NCI-H345 treated with DMSO at 0.1 percent for 48 hours (cell line): ENCODE results near the gene TSPAN9.

Source experiments
- DNase-seq: peaks from one replicate; lab custom pipeline; 2025; ENCODE audit not compliant: unreplicated experiment; lab: John Stamatoyannopoulos, UW

Gene TSPAN9

DNA sequence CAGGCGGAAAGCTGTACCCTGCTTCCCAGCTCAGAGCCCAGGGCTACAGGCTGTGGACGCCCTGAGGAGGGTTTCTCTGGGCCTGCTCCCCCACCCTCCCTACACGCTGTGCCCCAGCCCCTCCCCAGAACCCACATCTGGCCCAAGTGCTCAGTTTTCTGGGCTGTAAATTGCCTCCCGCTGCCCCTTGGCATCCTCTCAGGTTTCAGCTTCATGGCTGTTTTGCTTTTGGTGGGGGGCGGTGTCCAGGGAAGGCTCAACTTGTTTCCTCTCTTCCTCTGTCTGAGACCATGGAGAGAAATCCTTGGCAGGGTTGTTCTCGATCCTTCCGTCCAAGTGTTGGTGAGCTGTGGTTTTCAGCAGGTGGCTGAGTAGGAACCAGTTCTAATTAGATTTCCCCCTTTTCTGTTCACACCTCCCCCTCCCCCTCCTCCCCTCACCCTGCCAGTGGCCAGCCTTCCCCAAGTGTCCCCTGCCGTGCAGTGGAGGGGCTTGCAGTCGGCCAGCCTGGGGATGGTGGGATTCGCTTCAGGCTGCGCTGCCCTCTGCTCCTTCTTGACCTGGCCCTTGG lies 61.8 kb downstream of the TSPAN9 start:
- no peak for DNase-seq

- DNase-seq = no peak
These were observed 62.6 kb downstream of the TSPAN9 start for GRCh38 chr12:3139760-3140159.

GRCh38 chr12:3140284-3140683 lies 63.1 kb downstream of the TSPAN9 start:
- DNase-seq = no peak

DNA sequence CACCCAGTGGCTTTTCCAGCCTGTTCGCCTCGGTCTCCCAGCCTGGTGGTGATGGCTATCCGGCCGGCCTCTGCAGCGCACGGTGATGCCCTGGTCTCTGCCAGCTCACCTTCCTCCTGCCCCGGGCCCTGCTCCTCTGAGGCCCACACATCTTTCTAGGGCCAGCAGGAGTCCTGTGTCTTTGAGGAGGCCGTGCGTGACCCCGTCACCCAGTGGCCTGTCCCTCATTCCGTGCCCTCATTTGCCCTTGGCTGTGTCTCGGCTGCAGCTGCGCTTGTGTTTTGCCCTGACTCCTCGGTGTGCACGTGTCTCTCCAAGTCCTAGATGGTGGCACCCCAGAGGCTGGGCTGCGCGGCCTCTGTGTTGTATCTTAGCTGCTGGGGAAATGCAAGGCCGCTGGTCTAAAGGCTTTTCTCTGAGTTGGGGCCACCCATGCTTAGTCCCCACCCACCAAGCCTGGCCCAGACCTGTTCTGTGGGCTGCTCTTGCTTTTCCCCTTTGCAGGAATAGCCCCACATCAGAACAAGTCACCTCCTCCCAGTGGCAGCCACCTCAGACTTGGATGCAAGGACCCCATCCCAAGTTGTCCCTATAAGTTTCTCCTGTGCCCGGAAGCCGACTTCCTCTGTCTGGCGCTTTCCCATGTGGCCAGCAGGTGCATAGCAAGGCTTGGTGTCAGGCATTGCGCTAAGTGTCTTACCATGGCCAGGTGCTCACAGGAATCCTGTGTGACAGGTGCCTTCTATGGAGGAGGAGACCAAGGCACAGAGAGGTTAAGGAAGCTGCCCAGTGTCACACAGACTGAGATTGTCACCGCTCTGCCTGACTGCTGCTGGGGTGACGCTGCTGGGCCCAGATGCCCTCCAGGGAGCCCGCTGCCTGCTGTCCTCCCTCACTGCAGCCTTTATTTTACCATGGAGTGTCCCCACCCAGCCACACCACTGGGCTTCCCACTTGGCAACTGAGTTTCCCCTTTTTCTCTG lies 64.5 kb downstream of the TSPAN9 start:
- DNase-seq = no peak

GRCh38 chr12:3142386-3142785 lies 65.2 kb downstream of the TSPAN9 start:
- no peak for DNase-seq

DNA sequence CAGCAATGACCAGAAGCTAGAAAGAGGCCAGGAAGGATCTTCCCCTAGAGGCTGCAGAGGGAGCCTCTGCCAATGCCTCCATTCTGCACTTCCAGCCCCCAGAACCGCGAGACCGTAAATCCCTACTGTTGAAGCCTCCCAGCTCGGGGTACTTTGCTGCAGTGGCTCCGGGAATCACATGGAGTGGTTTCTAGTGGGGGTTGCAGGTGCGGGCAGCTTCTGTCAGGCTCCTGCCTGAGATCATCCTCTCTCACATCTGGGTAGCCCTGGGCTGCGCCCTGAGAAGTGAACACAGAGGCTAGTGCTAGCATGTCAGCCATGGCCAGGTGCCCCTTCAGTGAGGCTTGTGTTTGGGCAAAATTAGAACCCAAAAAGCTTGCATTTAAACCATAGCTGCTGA lies 67.3 kb downstream of the TSPAN9 start:
- DNase-seq = no peak

GRCh38 chr12:3145033-3145432 lies 67.9 kb downstream of the TSPAN9 start:
- no peak for DNase-seq

- no peak for DNase-seq
These were observed 68.5 kb downstream of the TSPAN9 start for GRCh38 chr12:3145546-3146310.

GRCh38 chr12:3147260-3147659 lies 70.1 kb downstream of the TSPAN9 start:
- no peak for DNase-seq

GRCh38 chr12:3148366-3149000 lies 71.3 kb downstream of the TSPAN9 start:
- no peak for DNase-seq

- DNase-seq = no peak
These were observed 72.5 kb downstream of the TSPAN9 start for GRCh38 chr12:3149515-3150307.

DNA sequence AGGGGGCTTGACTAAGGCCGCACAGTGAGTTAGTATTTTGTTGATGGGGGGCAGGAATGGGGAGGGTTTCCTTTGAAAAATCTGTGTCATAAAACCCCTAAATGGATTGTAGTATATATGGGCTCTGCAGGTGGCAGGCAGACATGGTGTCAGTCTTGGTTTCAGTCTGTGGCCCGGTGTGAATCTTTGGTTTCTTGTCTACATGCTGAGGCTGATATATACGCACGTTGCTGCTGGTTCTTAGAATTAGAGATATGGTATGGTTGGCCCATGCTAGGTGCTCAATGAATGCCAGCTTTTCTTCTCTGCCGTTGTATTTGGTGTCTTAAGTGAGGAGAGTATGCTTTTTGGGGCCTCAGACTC lies 73.1 kb downstream of the TSPAN9 start:
- DNase-seq = no peak

DNA sequence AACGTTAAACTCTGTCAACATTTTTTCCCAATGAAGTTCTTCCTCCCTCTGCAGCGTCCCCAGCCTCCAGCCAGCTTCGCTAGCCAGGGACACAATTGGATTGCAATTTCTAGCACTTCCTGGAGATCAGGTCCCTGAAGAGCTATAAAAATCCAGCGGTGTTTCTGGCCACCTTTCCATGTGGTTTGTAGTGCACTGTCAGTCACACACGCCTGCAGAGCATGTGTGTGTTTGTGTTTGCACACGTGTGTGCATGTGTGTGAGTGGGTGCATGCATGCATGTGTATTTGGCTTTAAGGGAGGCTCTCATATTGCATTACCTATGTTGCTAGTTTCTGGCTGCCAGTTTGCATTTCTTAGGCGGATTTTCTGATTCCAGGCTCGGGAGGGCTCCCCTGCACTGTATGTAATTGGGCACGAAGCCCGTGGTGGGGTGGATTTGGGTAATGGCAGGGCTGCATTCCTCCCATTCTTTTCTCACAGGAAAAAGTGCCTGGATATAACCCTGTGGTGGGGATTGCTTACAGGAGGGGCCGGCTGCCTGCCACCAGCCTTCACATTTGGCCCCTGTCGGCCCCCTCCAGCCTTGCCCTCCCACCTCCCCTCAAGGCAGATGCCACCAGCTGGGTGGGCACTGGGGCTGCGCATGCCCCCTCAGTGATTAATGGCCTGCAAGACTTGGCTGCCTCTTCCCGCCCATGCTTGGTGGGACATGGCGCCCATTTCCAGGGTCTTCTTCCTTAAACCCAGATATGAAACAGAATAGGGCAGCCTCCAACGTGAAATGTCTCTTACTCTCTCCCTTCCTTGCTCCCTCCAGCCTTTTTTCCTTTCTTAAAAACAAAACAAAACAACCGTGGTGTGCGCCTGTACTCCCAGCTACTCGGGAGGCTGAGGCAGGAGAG lies 74.0 kb downstream of the TSPAN9 start:
- no peak for DNase-seq

DNA sequence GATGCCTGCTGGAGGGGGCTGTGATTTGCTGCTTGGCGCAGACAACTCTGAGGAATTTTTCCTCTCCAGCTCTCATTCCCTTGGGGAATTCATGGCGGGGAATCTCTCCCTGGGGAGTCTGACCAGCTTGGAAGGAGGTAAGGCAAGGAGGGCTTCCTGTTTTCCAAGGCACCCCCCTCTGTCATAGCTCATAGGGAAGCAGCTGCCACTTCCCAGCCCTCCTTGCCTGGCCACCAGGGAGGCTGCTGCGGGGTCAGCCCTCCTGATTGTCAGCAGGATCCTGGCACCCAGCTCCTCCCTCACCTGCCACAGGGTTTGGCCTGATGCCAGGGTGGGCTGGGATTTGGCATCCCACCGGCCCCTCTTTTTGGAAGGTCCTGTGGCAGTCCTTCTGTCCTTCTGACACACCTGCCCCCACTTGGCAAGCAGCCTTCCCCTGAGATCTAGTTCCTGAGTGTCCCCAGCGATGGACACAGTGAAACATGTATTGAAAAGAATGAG lies 74.9 kb downstream of the TSPAN9 start:
- DNase-seq = no peak

GRCh38 chr12:3152892-3153291 lies 75.7 kb downstream of the TSPAN9 start:
- DNase-seq = no peak

- DNase-seq = no peak
These were observed 76.8 kb downstream of the TSPAN9 start for GRCh38 chr12:3154006-3154405.

- DNase-seq = no peak
These were observed 78.7 kb downstream of the TSPAN9 start for GRCh38 chr12:3155702-3156370.

DNA sequence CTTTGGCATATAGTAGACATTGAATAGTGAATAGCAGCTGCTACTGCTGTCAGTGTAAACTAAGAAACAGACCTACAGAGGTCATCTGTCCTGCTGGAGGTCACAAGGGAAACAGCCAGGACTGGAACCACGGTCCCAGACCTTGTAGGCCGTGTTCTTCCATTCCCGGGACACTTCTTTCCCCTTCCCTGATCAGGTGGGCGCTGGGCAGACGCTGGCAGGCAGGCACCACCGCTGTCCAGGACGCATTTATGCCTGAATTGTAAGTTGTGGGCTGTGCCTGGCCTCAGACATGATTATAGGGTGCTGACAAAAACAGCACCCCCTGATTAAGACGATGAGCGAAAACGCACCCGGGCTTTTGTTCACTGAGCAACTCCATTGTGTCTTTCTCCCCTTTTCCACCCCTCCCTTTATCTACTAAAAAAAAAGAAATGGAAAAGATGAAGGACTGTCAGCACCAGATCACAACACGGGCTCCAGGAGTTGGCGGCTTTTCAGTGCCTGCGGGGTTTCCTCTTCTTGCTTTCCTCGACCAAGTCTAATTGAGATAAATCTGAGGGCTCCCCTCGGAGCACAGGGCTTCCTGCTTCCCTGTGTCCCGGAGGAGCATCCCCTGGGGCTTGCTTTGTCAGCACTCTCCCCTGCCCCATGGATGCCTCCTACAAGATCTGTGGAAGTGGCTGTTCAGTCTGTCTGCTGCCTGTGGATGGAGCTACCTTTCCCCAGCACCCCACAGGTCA lies 80.6 kb downstream of the TSPAN9 start:
- no peak for DNase-seq
